Breast epithelium (tissue), 4 donors: ENCODE results near the gene RDH11. TPM values are rescaled to one million over a fixed set of nuclear protein-coding genes. Genes with fewer than 3 reads are reported as not detected.
"Not testable (repeated sequence)": the region's sequence is repeated elsewhere in the genome, so short reads cannot be mapped to it uniquely, and the experiment has no call there.

Source experiments
- DNase-seq, 2 donors: peaks; one replicate each; pipeline ENCODE4 v3.0.0-alpha.2; 2019; ENCODE audit warnings: low spot score in 2 of 2
- H3K27ac ChIP-seq, 2 donors: fragments of 200-600 bp; sonication (generic) in 1 of 2; one replicate each; pipeline ENCODE4 v1.5.1; 2016 to 2019; ENCODE audit warnings: mild to moderate bottlenecking in 1 of 2
- H3K27me3 ChIP-seq, 2 donors: fragments of 200-600 bp; sonication (generic) in 1 of 2; one replicate each; pipeline versions ENCODE4 v1.5.1 to v1.6.0; 2017 to 2019; ENCODE audit warnings: control low read depth in 1 of 2, mild to moderate bottlenecking in 1 of 2
- H3K36me3 ChIP-seq: fragments of 200-600 bp; one replicate; pipeline ENCODE4 v1.5.1; 2019
- H3K4me1 ChIP-seq, 2 donors: fragments of 200-600 bp; sonication (generic); one replicate each; pipeline ENCODE4 v1.5.1; 2016 to 2019; ENCODE audit warnings: control low read depth in 1 of 2
- H3K4me3 ChIP-seq, 3 donors: fragments of 200-600 bp; sonication (generic); 1 replicate in 2 of 3; 2 replicates in 1 of 3; pipeline ENCODE4 v1.5.1; 2016 to 2019; ENCODE audit warnings: mild to moderate bottlenecking in 3 of 3, moderate library complexity in 2 of 3
- H3K9me3 ChIP-seq, 2 donors: fragments of 200-600 bp; sonication (generic) in 1 of 2; one replicate each; pipeline ENCODE4 v1.5.1; 2016 to 2019; ENCODE audit warnings: control low read depth in 1 of 2
- CTCF ChIP-seq, 3 donors: fragments of 450-650 bp; IDR thresholded peaks; one replicate each; pipeline ENCODE4 v1.5.1; 2016 to 2017; ENCODE audit warnings: antibody characterized with exemption in 3 of 3, mild to moderate bottlenecking in 3 of 3, moderate library complexity in 3 of 3
- POLR2A ChIP-seq: fragments of 450-650 bp; IDR thresholded peaks from one replicate; pipeline ENCODE4 v1.6.1; 2016; ENCODE audit warnings: antibody characterized with exemption, mild to moderate bottlenecking, moderate library complexity
- POLR2AphosphoS5 ChIP-seq, 3 donors: sonication (generic); formaldehyde crosslinking; IDR thresholded peaks; one replicate each; pipeline ENCODE4 v1.6.1; 2017; ENCODE audit warnings: antibody characterized with exemption in 3 of 3
- intact Hi-C: fragments of 100-400 bp; cut with DNase I; formaldehyde crosslinking; loops from one replicate; pipeline ENCODE4 v1.15.1; 2023; ENCODE audit warnings: low total_unique reads
- total RNA-seq, 3 donors: library from RNA; depleted of rRNA; stranded (reverse); fragments of >200 nt; gene quantifications; one replicate each; pipeline ENCODE4 v1.1.0, GENCODE V29; 2016

RDH11 gene
- total RNA-seq, 3 donors from 2014 or later, result 25.3 to 57.5 (median 42.3) TPM

DNA sequence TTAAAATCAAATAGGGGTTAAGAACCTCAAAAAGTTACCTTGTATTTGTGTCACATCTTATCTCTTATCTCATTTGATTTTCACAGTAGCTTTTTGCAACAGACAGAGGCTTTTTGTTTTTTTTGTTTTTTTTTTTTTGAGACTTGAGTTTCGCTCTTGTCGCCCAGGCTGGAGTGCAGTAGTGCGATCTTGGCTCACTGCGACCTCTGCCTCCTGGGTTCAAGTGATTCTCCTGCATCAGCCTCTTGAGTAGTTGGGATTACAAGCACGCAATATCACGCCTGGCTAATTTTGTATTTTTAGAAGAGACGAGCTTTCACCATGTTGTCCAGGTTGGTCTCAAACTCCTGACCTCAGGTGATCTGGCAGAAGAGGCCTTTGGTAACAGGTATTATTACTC is 31.8 kb upstream of the RDH11 start:
- H3K9me3 ChIP-seq, result no peaks in the 10 kb centered on the region
- intact Hi-C loops, result loop anchor here (5.0 kb wide), 1 partner anchor 1440 kb away; no protein-coding TSS in a partner anchor
- H3K4me1 ChIP-seq, result no peaks in the 10 kb centered on the region
- H3K27ac ChIP-seq, result no peak overlapping the region
- DNase-seq, result no peak
- no peak for TF ChIP-seq POLR2A
- no peak for TF ChIP-seq CTCF (IDR thresholded peaks at IDR 0.05)
- TF ChIP-seq POLR2AphosphoS5 (IDR thresholded peaks at IDR 0.05), result no peak
- no peaks in the 10 kb centered on the region for H3K27me3 ChIP-seq
- H3K4me3 ChIP-seq, result no peak overlapping the region
- no peaks in the 10 kb centered on the region for H3K36me3 ChIP-seq

DNA sequence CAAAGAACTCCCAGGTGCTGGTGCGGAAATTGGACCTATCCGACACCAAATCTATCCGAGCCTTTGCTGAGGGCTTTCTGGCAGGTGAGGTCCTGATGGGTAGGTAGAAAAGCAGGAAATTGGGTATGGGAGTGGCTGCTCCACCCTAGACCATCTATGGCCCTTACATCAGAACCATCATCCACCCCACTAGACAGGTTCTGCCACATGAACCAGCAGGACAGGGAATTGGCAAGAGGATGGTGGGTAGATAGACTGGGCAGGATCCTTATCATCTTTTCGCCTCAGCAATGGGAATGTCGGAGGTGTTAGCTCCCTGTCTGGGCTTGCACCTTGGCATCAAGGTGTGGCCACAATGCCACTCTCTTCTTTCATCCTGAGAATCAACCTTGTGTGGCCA is 29.6 kb upstream of the RDH11 start:
- H3K9me3 ChIP-seq, result no peaks in the 10 kb centered on the region
- H3K4me3 ChIP-seq, result no peak overlapping the region
- H3K27ac ChIP-seq, result no peak overlapping the region
- no peaks in the 10 kb centered on the region for H3K36me3 ChIP-seq
- TF ChIP-seq POLR2AphosphoS5 (IDR thresholded peaks at IDR 0.05), result no peak
- DNase-seq, result no peak
- intact Hi-C loops, result loop anchor here (5.0 kb wide), 1 partner anchor 1442 kb away; no protein-coding TSS in a partner anchor
- H3K27me3 ChIP-seq, result no peaks in the 10 kb centered on the region
- H3K4me1 ChIP-seq, result no peaks in the 10 kb centered on the region

GRCh38 chr14:67722293-67722692 is 26.7 kb upstream of the RDH11 start:
- peak overlapping the region in 1 of 3 donors; percentile 36 for H3K4me3 ChIP-seq
- TF ChIP-seq POLR2A (no peak), CTCF (IDR thresholded peaks at IDR 0.05) (no peak), POLR2AphosphoS5 (IDR thresholded peaks at IDR 0.05) (no peak)
- H3K36me3 ChIP-seq, result no peaks in the 10 kb centered on the region
- H3K27me3 ChIP-seq, result no peaks in the 10 kb centered on the region
- DNase-seq, result no peak
- H3K4me1 ChIP-seq, result no peaks in the 10 kb centered on the region
- no peaks in the 10 kb centered on the region for H3K9me3 ChIP-seq
- intact Hi-C loops, result no loop called here
- no peak overlapping the region for H3K27ac ChIP-seq

DNA sequence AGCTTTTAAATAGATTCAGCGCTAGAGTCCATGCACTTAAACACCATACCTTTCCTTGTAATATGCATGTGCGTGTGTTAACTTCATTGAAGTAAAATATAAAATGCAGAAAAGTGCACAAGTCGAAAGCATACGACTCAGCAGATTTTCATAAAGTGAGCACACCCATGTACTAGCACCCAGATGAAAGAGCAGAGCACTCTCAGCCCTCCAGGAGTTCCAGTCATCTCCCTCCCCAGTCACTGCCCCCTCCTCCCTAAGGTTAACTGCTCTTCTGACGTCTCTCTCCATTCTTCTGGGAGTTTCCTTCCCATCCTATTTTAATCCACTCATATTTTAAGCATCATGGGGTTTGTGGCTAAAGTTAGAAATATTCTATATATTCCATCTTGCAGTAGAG is 26.3 kb upstream of the RDH11 start:
- intact Hi-C loops, result no loop called here
- Histone ChIP-seq H3K9me3 (no peaks in the 10 kb centered on the region), H3K4me1 (no peaks in the 10 kb centered on the region), H3K27me3 (no peaks in the 10 kb centered on the region), H3K27ac (no peak overlapping the region), H3K36me3 (no peaks in the 10 kb centered on the region), H3K4me3 (no peak overlapping the region)
- TF ChIP-seq POLR2AphosphoS5 (IDR thresholded peaks at IDR 0.05) (no peak), POLR2A (no peak), CTCF (IDR thresholded peaks at IDR 0.05) (no peak)
- no peak for DNase-seq

DNA sequence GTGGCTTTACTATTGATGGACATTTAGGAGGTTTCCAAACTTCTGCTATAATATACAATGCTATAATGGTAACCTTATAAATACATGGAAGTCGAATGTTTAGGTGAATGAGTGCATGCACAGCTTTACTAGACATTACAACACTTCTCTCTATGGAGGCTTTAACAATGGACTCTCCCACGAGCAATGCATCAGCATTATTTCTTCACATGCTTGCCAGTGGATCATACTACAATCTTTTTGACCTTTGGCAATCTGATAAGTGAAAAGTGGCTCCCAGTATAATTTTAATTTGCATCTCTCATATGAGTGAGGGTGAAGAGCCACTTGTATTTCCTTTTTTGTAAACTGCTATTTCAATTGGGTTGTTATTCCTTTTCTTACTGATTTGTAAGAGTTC is 24.3 kb upstream of the RDH11 start:
- no peak overlapping the region for H3K4me3 ChIP-seq
- H3K4me1 ChIP-seq, result no peaks in the 10 kb centered on the region
- no peak for DNase-seq
- H3K9me3 ChIP-seq, result no peaks in the 10 kb centered on the region
- TF ChIP-seq POLR2AphosphoS5 (IDR thresholded peaks at IDR 0.05) (no peak), POLR2A (no peak), CTCF (IDR thresholded peaks at IDR 0.05) (no peak)
- intact Hi-C loops, result no loop called here
- H3K27me3 ChIP-seq, result no peaks in the 10 kb centered on the region
- no peaks in the 10 kb centered on the region for H3K36me3 ChIP-seq
- H3K27ac ChIP-seq, result no peak overlapping the region

DNA sequence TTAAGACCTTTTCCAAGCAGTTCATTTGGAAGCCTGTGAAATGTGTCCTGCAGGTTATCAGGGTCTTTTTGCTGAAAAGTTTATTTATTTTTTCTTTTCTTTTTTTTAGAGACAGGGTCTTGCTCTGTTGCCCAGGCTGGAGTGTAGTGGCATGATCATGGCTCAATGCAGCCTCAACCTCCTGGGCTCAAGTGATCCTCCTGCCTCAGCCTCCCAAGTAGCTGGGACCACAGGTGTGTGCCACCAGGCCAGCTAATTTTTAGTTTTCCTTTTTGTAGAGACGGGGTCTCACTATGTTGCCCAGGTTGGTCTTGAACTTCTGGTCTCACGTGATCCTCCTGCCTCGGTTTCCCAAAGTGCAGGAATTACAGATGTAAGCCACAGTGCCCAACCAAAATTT is 23.8 kb upstream of the RDH11 start:
- H3K27me3 ChIP-seq, intact Hi-C loops, DNase-seq, H3K27ac ChIP-seq, H3K4me3 ChIP-seq, H3K4me1 ChIP-seq, H3K36me3 ChIP-seq, H3K9me3 ChIP-seq: not testable (repeated sequence)
